Osteoblast (primary cell): ENCODE results near the gene TTC38. TPM values are rescaled to one million over a fixed set of nuclear protein-coding genes. Genes with fewer than 3 reads are reported as not detected.

Experiments
- DNase-seq: peaks from one replicate; pipeline ENCODE4 v3.0.0; 2011; ENCODE audit warnings: low spot score, mixed read lengths; ENCODE audit not compliant: insufficient read length; ENCODE audit errors: missing footprints
- H2AFZ ChIP-seq: 2 replicates; pipeline ENCODE4 v1.6.0; 2011; ENCODE audit warnings: mild to moderate bottlenecking, low read length
- H3K27ac ChIP-seq: 2 replicates; pipeline ENCODE4 v1.5.1; 2011; ENCODE audit warnings: mild to moderate bottlenecking, low read depth, low read length, moderate library complexity
- H3K27me3 ChIP-seq: 2 replicates; pipeline ENCODE4 v1.6.0; 2012; ENCODE audit warnings: mild to moderate bottlenecking, control low read depth, inconsistent platforms, low read length, moderate library complexity; ENCODE audit not compliant: insufficient read depth
- H3K36me3 ChIP-seq: 2 replicates; pipeline ENCODE4 v1.5.1; 2011; ENCODE audit warnings: mild to moderate bottlenecking, low read length, control low read depth, moderate library complexity; ENCODE audit not compliant: insufficient read depth
- H3K4me1 ChIP-seq: 2 replicates; pipeline ENCODE4 v1.5.1; 2011; ENCODE audit warnings: mild to moderate bottlenecking, low read length, control low read depth, moderate library complexity; ENCODE audit not compliant: insufficient read depth
- H3K4me2 ChIP-seq: 2 replicates; pipeline ENCODE4 v1.6.0; 2011; ENCODE audit warnings: mild to moderate bottlenecking, low read length; ENCODE audit not compliant: insufficient read depth
- H3K4me3 ChIP-seq: fragments of 200-600 bp; sonication (generic); 3 replicates; pipeline ENCODE4 v1.5.1; 2012; ENCODE audit warnings: mild to moderate bottlenecking, low read length, inconsistent platforms; ENCODE audit not compliant: insufficient read depth
- H3K79me2 ChIP-seq: 2 replicates; pipeline ENCODE4 v1.6.0; 2012; ENCODE audit warnings: mild to moderate bottlenecking, low read length, control low read depth, inconsistent platforms; ENCODE audit not compliant: insufficient read depth
- H3K9me3 ChIP-seq: 2 replicates; pipeline ENCODE4 v1.5.1; 2011; ENCODE audit warnings: low read depth, low read length, control low read depth
- H4K20me1 ChIP-seq: 2 replicates; pipeline ENCODE4 v1.6.0; 2012; ENCODE audit warnings: mild to moderate bottlenecking, low read length, control low read depth; ENCODE audit not compliant: insufficient read depth
- total RNA-seq: library from RNA; depleted of rRNA; stranded (reverse); fragments of >200 nt; gene quantifications from 2 replicates; pipeline ENCODE4 v1.2.3, GENCODE V29; 2012
- TF ChIP-seq, protein P1 (sequence below): IDR thresholded peaks from 2 replicates; pipeline ENCODE4 v1.5.1; 2011; ENCODE audit warnings: mild to moderate bottlenecking, low read depth, low read length, moderate library complexity; ENCODE audit errors: extremely low read depth

Gene TTC38
- total RNA-seq, 1 donor: 29.3 TPM

DNA sequence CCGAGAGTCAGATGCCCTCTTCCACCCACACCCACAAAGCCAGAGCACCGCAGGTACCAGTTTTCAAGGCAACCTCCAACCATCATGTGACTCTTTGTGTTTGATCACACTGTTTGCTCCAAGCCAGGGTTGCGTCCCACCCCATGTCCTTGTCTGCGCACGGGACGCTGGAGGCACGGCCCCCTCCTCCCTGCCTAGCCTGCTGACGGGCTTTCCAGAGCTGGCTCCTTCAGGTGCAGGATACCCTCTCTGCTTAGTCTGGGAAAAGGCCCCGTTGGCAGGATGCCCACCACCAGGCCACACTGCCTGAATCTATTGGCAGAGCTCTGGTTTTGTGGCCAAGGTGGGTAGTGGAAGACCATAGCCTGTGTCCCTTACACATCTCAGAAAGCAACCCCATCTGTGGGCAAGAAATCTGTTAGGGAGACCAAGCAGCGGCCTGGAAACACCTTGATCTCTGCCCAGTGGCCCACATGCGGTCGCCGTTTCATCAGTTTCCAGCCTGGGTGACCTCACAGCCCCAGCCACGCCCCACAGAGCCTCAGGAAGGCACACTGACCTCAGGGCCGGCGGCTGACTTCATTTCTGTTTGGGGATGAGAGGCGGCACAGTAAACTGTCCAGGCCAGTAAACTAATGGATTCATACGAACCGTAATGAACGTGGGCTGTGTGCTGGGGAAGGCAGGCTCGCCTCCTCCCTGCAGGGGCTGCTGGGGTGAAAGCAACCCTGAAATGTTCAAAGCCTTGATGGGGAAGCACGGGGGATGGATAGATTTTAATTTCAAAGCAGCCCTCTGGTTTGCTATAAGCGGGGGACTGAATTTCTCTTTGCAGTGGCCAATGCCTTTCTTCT, 43.5 kb upstream of the TTC38 start:
- Histone ChIP-seq H2AFZ (no peak overlapping the region), H3K4me1 (peaks cover 4% of the 10 kb centered on the region), H3K9me3 (no peaks in the 10 kb centered on the region), H3K36me3 (peaks cover 21% of the 10 kb centered on the region), H3K27me3 (no peaks in the 10 kb centered on the region), H4K20me1 (no peaks in the 10 kb centered on the region), H3K27ac (no peak overlapping the region), H3K4me3 (no peak overlapping the region), H3K79me2 (no peaks in the 10 kb centered on the region), H3K4me2 (no peak overlapping the region)
- TF ChIP-seq, protein P1, sequence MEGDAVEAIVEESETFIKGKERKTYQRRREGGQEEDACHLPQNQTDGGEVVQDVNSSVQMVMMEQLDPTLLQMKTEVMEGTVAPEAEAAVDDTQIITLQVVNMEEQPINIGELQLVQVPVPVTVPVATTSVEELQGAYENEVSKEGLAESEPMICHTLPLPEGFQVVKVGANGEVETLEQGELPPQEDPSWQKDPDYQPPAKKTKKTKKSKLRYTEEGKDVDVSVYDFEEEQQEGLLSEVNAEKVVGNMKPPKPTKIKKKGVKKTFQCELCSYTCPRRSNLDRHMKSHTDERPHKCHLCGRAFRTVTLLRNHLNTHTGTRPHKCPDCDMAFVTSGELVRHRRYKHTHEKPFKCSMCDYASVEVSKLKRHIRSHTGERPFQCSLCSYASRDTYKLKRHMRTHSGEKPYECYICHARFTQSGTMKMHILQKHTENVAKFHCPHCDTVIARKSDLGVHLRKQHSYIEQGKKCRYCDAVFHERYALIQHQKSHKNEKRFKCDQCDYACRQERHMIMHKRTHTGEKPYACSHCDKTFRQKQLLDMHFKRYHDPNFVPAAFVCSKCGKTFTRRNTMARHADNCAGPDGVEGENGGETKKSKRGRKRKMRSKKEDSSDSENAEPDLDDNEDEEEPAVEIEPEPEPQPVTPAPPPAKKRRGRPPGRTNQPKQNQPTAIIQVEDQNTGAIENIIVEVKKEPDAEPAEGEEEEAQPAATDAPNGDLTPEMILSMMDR: no peak
- no peak for DNase-seq

DNA sequence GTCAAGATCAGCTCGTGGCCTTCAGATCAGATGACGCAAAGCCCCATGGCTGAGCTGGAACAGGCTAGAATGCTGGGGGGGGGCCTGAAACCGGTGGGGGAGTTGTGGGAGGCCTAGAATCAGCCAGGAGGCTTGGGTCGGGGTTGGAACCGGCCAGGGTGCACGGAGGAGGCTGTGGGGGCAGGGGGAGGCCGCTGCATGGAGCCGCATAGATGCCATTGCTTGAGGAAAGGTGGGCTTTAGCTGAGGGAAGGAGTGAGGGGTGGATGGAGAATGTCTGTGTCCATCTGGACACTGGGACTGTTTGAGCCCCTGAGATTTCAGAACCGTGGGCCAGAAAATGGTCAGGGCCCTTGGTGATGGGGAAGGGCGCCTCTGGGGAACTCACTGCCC, 42.9 kb upstream of the TTC38 start:
- no peak for DNase-seq
- Histone ChIP-seq H3K4me3 (no peak overlapping the region), H3K4me1 (peaks cover 4% of the 10 kb centered on the region), H3K9me3 (no peaks in the 10 kb centered on the region), H3K79me2 (no peaks in the 10 kb centered on the region), H4K20me1 (no peaks in the 10 kb centered on the region), H3K4me2 (no peak overlapping the region), H3K27ac (no peak overlapping the region), H3K27me3 (no peaks in the 10 kb centered on the region), H3K36me3 (peaks cover 15% of the 10 kb centered on the region), H2AFZ (no peak overlapping the region)
- TF ChIP-seq, protein P1: no peak

DNA sequence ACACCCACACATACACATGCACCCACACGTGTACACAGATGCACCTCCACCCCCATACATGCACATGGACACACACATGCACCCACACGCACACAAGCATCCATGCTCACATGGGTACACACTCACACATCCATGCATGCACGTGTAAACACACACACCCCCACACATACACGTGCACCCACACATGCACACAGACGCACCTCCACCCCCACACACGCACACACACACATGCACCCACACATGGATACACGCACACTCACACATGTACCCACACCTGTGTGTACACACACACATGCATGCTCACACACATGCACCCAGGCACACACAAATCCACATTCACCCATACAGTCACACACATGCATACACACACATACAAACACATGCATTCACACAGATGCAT, 42.2 kb upstream of the TTC38 start:
- Histone ChIP-seq H3K27me3 (no peaks in the 10 kb centered on the region), H3K4me2 (no peak overlapping the region), H3K4me1 (peaks cover 4% of the 10 kb centered on the region), H3K9me3 (no peaks in the 10 kb centered on the region), H4K20me1 (no peaks in the 10 kb centered on the region), H2AFZ (no peak overlapping the region), H3K79me2 (no peaks in the 10 kb centered on the region), H3K36me3 (peaks cover 9% of the 10 kb centered on the region), H3K4me3 (no peak overlapping the region), H3K27ac (no peak overlapping the region)
- no peak for DNase-seq
- TF ChIP-seq, protein P1: no peak

DNA sequence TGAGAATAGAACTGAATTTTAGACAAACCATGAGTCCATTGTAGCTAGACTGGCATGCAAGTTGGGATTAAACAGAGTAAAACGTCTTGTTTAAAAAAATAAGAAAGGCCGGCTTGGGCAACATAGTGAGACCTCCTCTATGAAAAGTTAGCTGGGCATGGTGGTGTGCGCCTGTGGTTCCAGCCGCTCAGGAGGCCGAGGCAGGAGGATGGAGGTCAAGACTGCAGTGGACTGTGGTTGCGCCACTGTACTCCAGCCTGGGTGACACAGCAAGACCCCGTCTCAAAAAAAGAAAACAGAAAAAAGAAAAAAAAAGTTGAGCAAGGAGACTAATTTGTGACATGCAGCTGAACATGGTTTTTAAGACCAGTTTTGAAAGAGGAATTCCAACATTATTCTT, 41.2 kb upstream of the TTC38 start:
- no peak overlapping the region for H2AFZ ChIP-seq
- H4K20me1 ChIP-seq: no peaks in the 10 kb centered on the region
- no peaks in the 10 kb centered on the region for H3K79me2 ChIP-seq
- H3K4me3 ChIP-seq: no peak overlapping the region
- H3K9me3 ChIP-seq: no peaks in the 10 kb centered on the region
- H3K4me1 ChIP-seq: no peaks in the 10 kb centered on the region
- H3K4me2 ChIP-seq: no peak overlapping the region
- TF ChIP-seq, protein P1: no peak
- no peak overlapping the region for H3K27ac ChIP-seq
- H3K36me3 ChIP-seq: peaks cover 7% of the 10 kb centered on the region
- no peak for DNase-seq
- H3K27me3 ChIP-seq: no peaks in the 10 kb centered on the region
